Measurements from ENCODE around the gene ATP8A1. TPM values are rescaled to one million over a fixed set of nuclear protein-coding genes. Genes with fewer than 3 reads are reported as not detected.
"Not testable (repeated sequence)": the region's sequence is repeated elsewhere in the genome, so short reads cannot be mapped to it uniquely, and the experiment has no call there.

Gene ATP8A1
- total RNA-seq, 1 donor from 2014 or later: 278 TPM

GRCh38 chr4:42464550-42465094 is 192.3 kb downstream of the ATP8A1 start:
- no peak for DNase-seq
- Mint-ChIP-seq H3K4me1 (ENCODE audit: low read depth, unreplicated experiment) (no peaks in the 10 kb centered on the region), H3K9me3 (ENCODE audit: unreplicated experiment) (peaks cover 6% of the 10 kb centered on the region), H3K4me3 (ENCODE audit: unreplicated experiment) (no peak overlapping the region), H3K36me3 (ENCODE audit: unreplicated experiment) (peaks cover 16% of the 10 kb centered on the region), H3K27ac (ENCODE audit: unreplicated experiment) (no peak overlapping the region), H3K27me3 (ENCODE audit: unreplicated experiment) (peaks cover 2% of the 10 kb centered on the region)
- no peak for TF ChIP-seq CTCF (IDR thresholded peaks at IDR 0.05; ENCODE audit: partially characterized antibody, unreplicated experiment)

GRCh38 chr4:42461216-42461615 is 195.7 kb downstream of the ATP8A1 start:
- not testable (repeated sequence) for H3K4me3 Mint-ChIP-seq (ENCODE audit: unreplicated experiment); H3K27me3 Mint-ChIP-seq (ENCODE audit: unreplicated experiment); DNase-seq; H3K4me1 Mint-ChIP-seq (ENCODE audit: low read depth, unreplicated experiment); H3K27ac Mint-ChIP-seq (ENCODE audit: unreplicated experiment); H3K9me3 Mint-ChIP-seq (ENCODE audit: unreplicated experiment)
- H3K36me3 Mint-ChIP-seq (ENCODE audit: unreplicated experiment): peaks cover 16% of the 10 kb centered on the region

- H3K4me3 Mint-ChIP-seq (ENCODE audit: unreplicated experiment): no peak overlapping the region
- no peak overlapping the region for H3K27ac Mint-ChIP-seq (ENCODE audit: unreplicated experiment)
- TF ChIP-seq CTCF (IDR thresholded peaks at IDR 0.05; ENCODE audit: partially characterized antibody, unreplicated experiment): no peak
- peaks cover 9% of the 10 kb centered on the region for H3K4me1 Mint-ChIP-seq (ENCODE audit: low read depth, unreplicated experiment)
- H3K9me3 Mint-ChIP-seq (ENCODE audit: unreplicated experiment): peaks cover 2% of the 10 kb centered on the region
- H3K36me3 Mint-ChIP-seq (ENCODE audit: unreplicated experiment): peaks cover 16% of the 10 kb centered on the region
- DNase-seq: no peak
- H3K27me3 Mint-ChIP-seq (ENCODE audit: unreplicated experiment): peaks cover 2% of the 10 kb centered on the region
These were observed 196.9 kb downstream of the ATP8A1 start for GRCh38 chr4:42460043-42460442.

GRCh38 chr4:42458657-42459056 is 198.2 kb downstream of the ATP8A1 start:
- H3K36me3 Mint-ChIP-seq (ENCODE audit: unreplicated experiment): peaks cover 16% of the 10 kb centered on the region
- DNase-seq: no peak
- no peak overlapping the region for H3K4me3 Mint-ChIP-seq (ENCODE audit: unreplicated experiment)
- H3K27ac Mint-ChIP-seq (ENCODE audit: unreplicated experiment): no peak overlapping the region
- H3K9me3 Mint-ChIP-seq (ENCODE audit: unreplicated experiment): peaks cover 2% of the 10 kb centered on the region
- H3K27me3 Mint-ChIP-seq (ENCODE audit: unreplicated experiment): peaks cover 2% of the 10 kb centered on the region
- no peak for TF ChIP-seq CTCF (IDR thresholded peaks at IDR 0.05; ENCODE audit: partially characterized antibody, unreplicated experiment)
- H3K4me1 Mint-ChIP-seq (ENCODE audit: low read depth, unreplicated experiment): peaks cover 9% of the 10 kb centered on the region

GRCh38 chr4:42454755-42455420 is 202.0 kb downstream of the ATP8A1 start:
- Mint-ChIP-seq H3K4me3 (ENCODE audit: unreplicated experiment) (no peak overlapping the region), H3K27me3 (ENCODE audit: unreplicated experiment) (no peaks in the 10 kb centered on the region), H3K36me3 (ENCODE audit: unreplicated experiment) (peaks cover 8% of the 10 kb centered on the region), H3K4me1 (ENCODE audit: low read depth, unreplicated experiment) (peaks cover 18% of the 10 kb centered on the region), H3K9me3 (ENCODE audit: unreplicated experiment) (no peaks in the 10 kb centered on the region), H3K27ac (ENCODE audit: unreplicated experiment) (no peak overlapping the region)
- TF ChIP-seq CTCF (IDR thresholded peaks at IDR 0.05; ENCODE audit: partially characterized antibody, unreplicated experiment): no peak
- no peak for DNase-seq
